ENCODE data around the gene NCOA3.
"Not testable (repeated sequence)": the region's sequence is repeated elsewhere in the genome, so short reads cannot be mapped to it uniquely, and the experiment has no call there.

The NCOA3 gene

GRCh38 chr20:47501116-47501481, 588 bp upstream of the NCOA3 start:
- no peak for DNase-seq

- no peak for DNase-seq
These were observed 868 bp downstream of the NCOA3 start for GRCh38 chr20:47502271-47503239.

GRCh38 chr20:47503685-47504084, 2.0 kb downstream of the NCOA3 start:
- no peak for DNase-seq

GRCh38 chr20:47506335-47506734, 4.6 kb downstream of the NCOA3 start:
- no peak for DNase-seq

GRCh38 chr20:47506850-47507249, 5.2 kb downstream of the NCOA3 start:
- no peak for DNase-seq

GRCh38 chr20:47507275-47507981, 5.7 kb downstream of the NCOA3 start:
- DNase-seq: not testable (repeated sequence)

- DNase-seq: no peak
These were observed 6.6 kb downstream of the NCOA3 start for GRCh38 chr20:47508278-47508677.

- no peak for DNase-seq
These were observed 7.5 kb downstream of the NCOA3 start for GRCh38 chr20:47509104-47509661.

GRCh38 chr20:47509685-47510084, 8.0 kb downstream of the NCOA3 start:
- no peak for DNase-seq

GRCh38 chr20:47515843-47516242, 14.2 kb downstream of the NCOA3 start:
- DNase-seq: no peak

- DNase-seq: no peak
These were observed 19.5 kb downstream of the NCOA3 start for GRCh38 chr20:47521059-47521808.

- DNase-seq: no peak
These were observed 22.5 kb downstream of the NCOA3 start for GRCh38 chr20:47524015-47524784.

GRCh38 chr20:47527004-47527800, 25.5 kb downstream of the NCOA3 start:
- no peak for DNase-seq

GRCh38 chr20:47529840-47530239, 28.2 kb downstream of the NCOA3 start:
- DNase-seq: no peak

GRCh38 chr20:47531458-47531857, 29.8 kb downstream of the NCOA3 start:
- no peak for DNase-seq

GRCh38 chr20:47532002-47532401, 30.3 kb downstream of the NCOA3 start:
- DNase-seq: no peak

GRCh38 chr20:47533518-47534062, 31.9 kb downstream of the NCOA3 start:
- no peak for DNase-seq

GRCh38 chr20:47534405-47534804, 32.7 kb downstream of the NCOA3 start:
- no peak for DNase-seq

- no peak for DNase-seq
These were observed 33.4 kb downstream of the NCOA3 start for GRCh38 chr20:47535088-47535487.

GRCh38 chr20:47535994-47536393, 34.3 kb downstream of the NCOA3 start:
- no peak for DNase-seq

Data from activated naive CD4-positive, alpha-beta T cell treated with anti-CD3 and anti-CD28 coated beads, Interleukin-2, amount 50 U/mL, for 16 hours (primary cell).